Measurements from ENCODE around the gene TSPEAR.

TSPEAR gene

DNA sequence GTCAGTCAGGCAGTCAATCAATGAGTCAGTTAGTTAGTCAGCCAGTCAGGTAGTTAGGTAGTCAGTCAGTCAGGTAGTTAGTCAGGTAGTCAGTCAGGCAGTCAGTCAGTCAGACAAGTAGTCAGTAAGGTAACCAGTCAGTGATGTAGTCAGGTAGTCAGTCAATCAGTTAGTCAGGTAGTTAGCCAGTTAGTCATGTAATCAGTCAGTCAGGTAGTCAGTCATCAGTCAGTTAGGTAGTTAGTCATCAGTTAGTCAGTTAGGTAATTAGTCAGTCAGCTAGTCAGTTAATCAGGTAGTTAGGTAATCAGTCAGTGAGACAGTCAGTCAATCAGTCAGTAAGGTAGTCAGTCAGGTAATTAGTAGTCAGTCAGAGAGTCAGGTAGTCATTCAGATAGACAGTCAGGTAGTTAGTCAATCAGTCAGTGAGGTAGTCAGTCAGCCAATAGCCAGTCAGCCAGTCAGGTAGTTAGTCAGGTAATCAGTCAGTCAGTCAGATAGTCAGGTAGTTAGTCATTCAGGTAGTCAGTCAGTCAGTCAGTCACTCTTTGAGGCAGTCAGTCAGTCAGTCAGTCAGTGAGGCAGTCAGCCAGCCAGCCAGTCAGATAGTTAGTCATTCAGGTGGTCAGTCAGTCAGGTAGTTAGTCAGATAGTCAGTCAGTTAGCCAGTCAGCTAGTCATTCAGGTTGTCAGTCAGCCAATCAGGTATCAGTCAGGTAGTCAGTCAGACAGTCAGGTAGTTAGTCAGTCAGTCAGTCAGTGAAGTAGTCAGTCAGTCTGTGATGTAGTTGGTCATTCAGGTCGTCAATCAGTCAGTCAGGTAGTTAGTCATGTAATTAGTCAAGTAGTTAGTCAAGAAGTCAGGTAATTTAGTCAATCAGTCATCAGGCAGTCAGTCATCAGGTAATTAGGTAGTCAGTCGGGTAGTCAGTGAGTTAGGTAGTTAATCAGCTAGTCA lies 186.7 kb downstream of the TSPEAR start:
- DNase-seq: no peak

DNA sequence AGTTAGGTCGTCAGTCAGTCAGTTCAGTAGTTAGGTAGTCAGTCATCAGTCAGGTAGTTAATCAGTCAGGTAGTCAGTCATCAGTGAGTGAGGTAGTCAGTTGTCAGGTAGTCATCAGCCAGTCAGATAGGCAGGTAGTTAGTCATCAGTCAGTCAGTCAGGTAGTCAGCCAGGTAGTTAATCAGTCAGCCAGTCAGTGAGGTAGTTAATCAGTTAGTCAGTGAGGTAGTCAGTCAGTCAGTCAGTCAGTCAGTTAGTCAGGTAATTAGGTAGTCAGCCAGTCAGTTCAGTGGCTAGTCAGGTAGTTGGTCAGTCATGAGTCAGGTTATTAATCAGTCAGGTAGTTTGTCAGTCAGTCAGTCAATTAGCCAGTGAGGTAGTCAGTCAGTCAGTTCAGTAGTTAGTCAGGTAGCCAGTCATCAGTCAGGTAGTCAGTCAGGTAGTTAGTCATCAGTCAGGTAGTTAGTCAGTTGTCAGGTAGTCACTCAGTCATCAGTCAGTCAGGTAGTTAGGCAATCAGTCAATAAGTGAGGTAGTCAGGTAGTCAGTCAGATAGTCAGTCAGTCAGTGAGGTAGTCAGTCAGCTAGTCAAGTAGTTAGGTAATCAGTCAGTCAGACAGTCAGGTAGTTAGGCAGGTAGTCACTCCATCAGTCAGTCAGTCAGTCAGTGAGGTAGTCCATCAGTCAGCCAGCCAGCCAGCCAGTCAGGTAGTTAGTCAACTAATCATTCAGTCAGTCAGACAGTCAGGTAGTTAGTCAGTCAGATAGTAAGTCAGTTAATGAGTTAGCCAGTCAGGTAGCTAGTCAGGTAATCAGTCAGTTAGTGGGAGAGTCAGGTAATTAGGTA lies 187.6 kb downstream of the TSPEAR start:
- no peak for DNase-seq

DNA sequence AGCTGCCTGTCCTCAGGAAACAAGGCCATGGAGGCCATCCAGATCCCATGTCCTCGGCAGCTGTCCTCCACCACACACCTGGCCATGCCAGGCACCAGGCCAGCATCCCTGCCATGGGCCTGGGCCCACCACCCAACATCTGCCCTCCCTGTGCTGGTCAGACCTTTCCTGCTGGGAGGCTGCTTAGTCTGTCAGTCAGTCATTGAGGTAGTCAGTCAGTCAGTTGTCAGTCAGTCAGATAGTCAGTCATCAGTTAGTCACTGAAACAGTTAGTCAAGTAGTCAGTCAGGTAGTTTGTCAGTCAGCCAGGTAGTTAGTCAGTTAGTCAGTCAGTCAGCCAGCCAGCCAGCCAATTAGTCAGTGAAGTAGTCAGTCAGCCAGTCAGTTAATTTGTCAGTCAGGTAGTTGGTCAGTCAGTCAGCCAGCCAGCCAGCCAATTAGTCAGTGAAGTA lies 188.6 kb downstream of the TSPEAR start:
- no peak for DNase-seq

DNA sequence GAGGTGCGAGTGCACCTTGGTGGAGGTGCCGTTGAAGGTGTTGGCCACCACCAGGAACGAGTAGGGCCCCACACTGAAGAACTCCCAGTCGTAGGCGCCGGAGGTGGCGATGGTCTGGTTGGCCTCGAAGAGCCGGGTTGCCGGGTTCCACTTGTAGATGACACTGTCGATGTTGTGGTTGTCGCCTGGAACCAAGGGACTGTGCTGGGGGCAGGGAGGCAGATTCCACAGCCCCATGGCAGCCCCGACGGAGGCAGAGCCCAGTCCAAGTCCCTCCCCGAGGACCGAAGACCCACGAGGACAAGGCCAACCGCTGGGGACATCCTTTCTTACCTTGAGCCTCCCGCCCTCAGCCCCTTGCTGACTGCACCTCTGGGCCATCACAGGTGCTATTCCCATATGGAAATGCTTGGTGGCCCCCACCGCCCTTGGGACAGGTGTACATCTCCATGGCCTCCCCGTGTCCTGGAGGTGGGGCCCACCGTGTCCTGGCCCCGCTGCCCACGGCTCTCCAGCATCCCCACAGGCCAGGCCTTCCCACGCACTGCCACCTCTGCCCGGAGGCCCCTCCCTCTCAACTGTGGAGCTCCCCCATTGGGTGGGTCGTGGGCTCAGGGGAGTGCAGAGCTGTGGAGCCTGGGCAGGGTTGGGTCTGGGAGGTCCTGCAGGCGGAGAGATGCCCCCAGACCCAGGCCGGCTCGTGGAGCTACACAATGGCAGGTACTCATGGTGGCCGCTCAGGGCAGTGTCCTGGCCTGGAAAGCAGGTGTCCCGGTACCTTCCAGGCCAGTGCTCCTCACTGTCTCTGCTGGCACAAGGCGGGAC lies 189.2 kb downstream of the TSPEAR start:
- DNase-seq: no peak

DNA sequence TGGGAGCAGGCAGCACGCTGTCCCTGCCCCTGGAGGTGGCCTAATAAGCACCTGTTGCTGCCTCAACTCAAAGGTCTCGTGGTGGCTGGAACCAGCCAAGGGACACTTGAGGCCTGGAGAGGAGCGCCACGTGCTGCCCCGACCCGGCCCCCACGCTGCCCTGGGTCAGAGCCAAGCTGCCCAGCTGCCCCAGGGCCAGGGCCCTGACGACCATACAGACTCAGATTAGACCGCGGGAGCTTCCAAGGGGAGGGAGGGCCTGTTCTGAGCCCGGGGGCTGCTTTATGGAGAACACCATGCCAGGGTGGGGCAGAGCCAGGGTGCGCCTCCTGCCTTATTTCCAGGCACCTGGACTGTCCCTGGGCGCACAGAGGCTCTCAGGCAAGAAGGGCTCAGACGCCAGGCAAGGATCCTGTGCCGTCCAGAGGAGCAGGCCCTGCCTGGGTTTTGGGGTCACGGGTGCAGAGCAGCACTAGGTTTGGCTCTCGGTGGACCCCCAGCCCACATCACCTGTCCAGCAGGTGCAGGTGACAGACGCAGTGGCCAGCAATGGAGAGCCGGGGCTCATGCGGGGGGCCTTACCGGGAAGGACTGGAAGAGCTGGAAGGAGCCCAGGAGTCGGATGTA lies 190.0 kb downstream of the TSPEAR start:
- no peak for DNase-seq

DNA sequence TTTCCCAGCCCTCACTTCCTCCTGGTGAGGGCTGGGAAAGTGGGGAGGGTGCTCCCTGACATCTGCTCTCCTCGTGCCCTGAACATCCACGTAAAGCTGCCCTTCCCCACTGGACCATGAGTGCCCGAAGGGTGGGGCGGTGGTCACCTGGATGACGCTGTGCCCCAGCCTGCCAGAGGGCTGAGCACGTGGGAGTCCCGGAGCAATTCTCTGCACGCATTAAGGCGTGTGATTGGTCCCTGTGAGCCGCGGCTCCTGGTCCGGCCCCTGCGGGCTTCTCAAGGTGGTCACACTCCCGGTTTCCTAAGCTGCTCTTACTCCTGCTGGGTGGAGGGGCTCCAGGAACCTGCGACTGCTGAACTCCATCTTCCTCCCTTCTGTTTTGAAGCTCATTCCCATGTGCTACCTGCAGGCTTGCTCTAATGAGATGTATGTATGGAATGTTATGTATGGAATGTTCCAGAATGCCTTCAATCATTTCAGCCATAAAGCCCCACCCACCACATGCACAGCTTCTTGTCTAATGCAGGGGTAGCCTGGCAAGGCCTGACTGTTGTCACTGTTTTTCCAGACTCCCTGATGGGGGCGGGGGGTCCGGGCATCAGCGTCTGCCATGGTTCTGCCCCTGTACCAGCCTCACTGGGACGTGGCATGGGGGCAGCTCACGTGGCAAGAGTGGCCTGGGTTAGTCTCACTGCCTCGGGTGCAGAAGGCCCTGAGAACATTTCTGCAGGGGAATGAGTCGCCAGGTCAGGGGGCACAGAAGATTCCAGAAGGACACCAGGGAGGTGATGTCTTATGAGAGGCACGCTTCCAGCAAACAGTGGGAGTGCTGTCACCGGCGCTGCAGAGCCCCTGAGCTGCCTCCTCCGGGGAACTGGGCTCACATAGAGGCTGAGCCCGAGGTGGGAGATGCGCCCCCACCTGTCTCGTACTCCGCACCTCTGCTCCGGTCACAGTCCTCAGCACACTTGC lies 190.8 kb downstream of the TSPEAR start:
- DNase-seq: no peak

DNA sequence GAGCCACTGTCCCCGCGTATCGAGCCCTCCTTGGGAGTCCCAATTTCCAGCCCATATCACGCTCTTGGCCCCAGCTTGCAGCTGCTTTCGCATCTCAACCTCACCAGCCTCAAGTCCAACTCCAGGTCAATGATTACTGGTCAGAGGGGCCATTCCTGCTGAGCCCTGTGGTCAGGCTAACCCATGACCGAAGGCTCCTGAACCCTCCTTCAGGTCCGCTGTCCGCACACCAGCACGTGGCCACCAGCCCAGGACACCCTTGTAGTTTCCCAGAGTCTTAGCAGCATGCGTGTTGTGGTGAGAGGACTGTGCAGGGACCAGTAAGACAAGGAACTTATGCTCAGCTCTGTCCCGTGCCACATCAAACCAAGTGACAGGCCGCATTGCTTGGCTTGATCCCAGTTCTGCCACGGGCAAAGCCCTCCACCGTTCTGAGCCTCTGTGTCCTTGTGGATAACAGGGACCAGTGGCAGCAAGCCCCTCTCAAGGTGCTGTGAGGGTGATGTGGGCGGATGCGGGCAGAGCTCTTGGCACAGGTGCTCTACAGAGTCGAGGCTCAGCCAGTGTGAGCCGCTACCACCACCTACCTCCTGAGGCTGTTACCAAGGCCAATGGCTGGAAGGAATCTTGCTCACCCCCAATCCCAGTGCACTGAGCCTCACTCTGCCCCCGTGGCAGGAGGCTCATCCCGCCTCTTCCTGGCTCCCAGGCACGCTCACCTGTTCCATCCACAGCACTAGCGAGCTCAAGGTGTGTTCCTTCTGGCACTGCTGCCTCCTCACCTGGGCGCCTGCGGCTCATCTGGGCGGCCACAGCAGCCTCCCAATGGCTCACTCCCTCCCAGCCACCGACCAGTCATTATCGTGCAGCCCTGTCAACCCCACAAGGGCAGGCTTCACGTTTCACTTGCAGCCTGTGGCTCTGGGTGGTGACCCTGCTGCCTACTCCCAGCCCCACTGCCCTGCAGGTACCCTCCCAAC lies 191.7 kb downstream of the TSPEAR start:
- DNase-seq: no peak

DNA sequence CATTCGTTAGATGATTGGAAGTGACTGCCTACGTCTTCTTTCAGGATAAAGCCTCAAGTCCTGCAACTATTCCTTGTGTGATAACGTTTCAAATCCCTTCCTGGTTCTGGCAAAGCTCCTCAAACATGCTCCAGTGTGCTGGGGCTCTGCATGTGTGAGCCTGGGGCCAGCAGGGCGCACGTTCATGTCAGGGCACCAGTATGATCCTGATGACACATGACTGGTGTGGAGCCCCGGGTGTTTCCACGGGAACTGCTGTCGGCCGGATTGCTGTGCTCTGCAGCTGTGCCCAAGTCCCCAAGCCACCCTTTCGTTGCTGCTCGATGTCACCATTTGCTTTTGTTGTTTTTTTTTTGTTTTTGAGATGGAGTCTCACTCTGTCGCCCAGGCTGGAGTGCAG lies 192.7 kb downstream of the TSPEAR start:
- DNase-seq: no peak

DNA sequence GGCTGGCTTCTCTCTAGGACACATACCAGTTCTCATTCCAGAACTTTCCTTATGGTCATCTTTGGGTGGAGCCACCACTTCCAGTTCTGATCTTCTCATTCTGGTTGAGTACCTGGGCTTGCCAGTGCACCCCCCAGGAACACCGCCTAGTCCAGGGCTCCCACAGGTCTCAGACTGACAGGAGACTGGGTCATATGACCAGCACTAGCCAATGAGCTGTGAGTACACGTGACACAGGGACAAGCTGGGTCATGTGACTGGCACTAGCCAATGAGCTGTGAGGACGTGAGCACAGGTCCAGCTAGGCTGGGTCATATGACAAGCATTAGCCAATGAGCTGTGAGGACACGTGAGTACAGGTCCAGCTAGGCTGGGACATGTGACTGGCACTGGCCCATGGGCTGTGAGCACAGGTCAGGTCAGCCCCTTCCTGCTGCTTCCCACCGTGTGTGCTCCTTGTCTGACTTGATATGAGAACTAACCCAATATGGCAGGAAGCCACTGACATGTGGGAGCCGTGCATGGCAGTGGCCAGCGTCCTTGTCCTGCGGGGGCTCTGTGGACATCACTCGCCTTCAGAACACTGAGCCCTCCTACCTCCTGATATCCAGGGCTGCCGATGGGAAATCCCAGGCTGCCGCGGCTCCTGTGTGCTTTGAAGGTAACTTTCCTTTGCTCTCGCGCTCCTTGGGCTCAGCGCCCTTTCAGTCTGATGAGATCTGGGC lies 194.0 kb downstream of the TSPEAR start:
- peak; percentile 93 to 99 for DNase-seq

DNA sequence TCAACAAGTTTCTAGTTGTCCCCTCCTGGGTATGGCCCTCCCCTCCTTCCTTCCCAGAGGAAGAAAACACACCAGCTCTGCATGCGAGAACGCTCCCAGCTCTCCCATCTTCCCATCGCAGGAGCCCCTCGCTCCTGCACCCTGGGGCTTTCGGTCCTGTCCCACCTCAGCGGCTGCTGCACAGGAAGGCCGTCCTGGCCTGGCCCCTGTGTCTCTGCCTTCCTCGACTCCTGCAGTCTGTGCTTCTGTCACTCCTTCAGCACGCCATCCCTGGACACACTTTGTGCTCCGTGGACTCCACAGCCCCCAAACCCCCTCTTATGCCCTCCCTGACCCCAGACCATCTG lies 194.6 kb downstream of the TSPEAR start:
- no peak for DNase-seq

DNA sequence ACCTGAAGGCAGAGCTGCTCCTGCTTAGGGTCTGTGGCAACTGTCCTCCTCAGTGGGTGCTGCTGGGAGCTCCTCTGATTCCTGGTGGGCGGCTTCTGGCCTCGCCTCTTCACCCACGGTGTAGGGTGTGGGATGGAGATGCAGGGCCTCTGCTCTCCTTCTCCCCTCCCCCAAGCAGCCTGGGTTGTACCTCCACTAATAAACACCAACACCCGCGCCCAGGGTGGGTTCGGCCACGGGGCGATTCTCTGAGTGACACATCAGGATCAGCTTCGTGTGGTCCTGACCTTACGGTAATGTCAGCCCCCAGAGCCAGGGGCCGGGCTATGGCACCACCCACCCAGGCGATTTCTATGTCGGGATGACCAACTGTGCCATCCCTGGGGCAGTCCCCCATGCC lies 195.0 kb downstream of the TSPEAR start:
- no peak for DNase-seq

DNA sequence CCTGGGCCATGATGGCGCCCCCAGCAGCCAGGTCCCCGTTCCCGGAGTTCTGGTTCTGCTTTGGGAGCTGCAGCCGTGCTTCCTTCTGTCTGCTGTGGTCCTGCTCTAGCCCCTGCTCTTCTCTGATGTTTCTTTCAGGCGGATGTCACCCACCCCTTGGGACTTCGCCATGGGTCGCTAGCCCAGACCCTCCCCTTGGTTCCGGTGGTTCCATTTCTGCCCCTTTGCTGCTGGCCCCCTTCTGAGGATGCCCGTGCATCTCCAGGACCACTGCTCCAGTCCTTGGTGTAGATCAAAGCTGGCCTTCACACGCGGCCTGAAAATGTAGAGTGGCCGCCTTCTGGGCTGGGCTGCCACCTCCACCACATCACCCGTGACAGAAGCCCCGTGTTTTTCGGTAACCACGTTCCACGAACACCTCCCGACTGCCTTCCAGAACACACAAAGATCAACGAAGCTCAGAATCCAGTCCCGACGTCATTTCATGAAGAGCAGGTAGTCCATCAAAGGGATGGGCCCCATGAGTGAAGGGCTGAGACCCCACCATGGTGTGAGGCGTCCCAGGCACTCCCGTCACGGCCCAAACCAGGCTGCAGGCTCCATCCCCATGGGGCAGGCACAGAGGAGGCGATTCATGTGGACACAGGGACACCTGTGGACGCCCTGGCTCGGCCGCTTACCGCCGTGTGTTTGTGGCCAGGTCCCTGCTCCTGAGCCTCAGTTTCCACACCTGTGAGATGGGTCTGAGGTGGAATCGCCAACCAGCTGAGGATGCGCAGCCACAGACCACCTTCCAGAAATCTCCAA lies 195.8 kb downstream of the TSPEAR start:
- no peak for DNase-seq

DNA sequence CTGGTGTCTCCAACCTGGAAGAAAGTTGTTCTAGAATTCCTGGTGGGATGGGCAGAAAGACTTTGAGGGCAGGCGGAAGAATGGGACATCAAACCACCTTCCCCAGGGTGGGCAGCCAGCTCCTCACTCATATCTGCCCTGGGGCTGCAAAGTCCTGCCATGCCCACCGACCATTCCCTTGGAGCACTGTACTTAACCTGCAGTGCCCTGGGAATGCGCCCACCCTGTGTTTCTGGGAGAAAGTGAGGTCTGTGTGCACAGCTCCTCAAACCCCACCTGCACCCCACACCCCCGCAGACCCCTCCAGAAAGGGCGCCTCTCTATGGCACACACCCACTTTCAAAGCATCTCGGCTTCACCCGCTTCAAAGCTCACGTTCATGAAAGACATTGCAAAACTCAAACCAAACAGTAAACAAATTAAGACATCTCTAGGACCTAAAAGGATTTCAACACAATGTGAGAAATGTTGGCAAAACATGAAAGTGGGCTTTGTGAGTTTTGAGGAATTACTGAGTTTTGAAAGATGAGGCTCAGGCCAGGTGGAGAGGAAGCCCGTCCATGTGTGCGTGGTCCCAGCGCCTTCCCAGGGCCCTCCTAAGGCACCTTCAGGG lies 196.5 kb downstream of the TSPEAR start:
- no peak for DNase-seq

DNA sequence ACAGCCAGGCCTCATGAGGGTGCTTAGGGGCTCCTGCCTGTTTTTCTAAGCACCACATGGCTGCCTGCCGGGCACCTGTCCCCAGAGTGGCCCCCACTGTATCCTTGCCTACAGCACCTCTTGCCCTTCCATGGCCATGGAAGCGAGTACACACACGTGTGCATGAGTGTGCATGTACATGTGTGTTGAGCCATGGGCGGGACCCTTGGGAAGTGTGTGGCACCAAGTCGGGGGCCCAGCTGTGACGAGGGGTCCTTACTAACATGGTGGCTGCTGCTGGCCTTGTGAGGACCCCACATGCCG lies 197.2 kb downstream of the TSPEAR start:
- no peak for DNase-seq

DNA sequence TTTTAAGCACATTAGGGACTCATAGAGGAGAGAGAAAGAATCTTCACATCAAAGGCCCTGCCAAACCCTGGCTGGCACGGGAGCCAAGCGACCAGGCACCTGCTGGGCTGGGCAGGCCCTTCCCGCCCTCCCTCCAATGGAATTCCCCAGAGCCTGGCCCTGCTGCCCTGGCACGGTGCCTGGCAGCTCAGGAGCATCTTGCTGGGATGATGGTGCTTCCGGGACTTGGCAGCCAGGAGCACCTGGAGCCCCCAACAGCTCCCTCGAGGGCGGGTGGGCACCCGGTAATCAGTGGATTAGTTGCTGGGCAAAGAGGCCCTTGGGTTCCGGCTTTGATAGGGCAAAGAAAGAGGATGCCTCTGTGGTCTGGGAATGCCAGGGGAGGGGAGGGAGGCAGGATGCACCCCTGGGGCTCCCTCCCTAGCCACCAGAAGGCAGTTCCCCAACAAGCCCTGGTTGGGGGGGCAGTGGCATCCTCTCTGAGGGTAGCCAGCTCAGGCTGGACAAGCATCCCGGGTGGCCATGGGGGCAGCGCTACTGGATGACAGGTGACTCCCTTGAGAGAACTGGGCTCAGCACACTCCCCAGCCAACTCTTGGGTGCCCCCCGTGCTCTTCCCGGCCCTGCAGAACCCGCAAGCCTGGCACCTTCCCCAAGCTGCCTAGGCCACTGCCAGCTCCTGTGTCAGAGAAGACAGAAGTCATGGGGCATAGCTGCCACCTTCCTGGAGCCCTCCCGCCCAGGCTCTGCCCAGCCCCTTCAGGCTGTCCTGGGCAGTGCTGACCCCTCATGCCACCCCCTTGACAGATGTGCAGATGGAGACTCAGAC lies 197.8 kb downstream of the TSPEAR start:
- DNase-seq: peak in 1 of 2 experiments; percentile 27

DNA sequence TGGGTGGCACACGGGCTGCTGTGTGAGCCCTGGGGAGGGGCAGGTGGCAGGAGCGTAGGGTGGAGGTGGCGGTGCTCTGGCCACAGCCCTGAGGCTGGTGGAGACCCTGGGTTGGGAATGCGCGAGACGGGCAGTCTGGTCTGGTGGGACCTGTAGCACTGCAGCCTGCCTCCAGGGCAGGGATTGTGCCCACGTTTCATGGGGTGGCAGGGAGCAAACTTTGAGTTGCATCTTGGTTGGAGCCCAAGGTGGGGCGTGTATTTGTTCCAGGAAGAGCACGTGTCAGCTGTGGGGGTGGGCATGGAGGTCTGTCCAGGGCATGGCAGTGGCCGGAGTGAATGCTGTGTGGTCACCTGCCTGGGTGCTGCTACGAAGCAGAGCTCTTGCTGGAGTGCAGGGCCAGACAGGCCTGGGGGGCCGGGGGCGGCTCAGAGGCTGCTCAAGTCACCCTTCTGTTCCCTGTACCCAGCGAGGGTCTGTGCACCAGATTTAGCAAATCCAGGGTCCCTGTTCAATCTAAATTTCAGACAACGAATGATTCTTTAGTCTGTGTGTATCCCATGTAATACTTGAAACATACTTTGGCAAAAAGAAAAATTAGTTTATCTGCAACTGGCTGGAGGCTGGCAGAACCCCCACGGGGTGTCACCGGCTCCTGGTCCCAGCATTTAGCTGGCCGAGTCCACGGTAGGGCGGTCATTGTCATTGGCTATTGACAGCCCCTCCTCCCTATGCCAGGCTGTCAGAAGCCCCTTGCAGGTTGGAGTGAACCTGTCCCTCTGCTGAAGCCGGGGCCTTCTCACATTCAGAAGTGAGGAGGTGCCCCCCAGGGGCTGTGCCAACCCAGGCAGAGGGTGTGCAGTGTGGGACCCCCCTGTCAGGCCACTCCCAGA lies 198.6 kb downstream of the TSPEAR start:
- DNase-seq: no peak

All from NCI-H524 (cell line).